NCI-H1694 (cell line): ENCODE results near the gene ETV3L.

Experiments used
- DNase-seq: peaks from one replicate; lab custom pipeline; 2025; lab: John Stamatoyannopoulos, UW

ETV3L gene

DNA sequence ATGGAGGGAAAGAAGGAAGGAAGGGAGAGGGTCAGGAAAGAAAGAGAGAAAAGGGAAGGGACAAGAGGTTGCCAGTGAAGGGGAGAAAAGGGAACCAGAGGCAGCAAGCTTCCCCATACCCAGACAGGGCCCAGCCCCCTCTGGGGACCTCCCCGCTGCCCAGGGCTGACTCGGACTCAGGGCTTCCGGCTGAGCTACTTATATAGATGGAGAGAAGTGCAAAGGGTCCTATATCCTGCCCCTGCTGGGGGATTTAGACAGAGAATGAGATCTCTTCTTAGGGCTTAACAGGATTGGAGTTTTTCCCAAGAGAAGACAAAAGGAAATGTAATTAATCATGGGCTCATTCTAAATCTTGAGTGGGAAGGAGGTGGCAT is at the start of gene ETV3L:
ETV3L (minus strand) TSS at position 176 of the 377 bp plus-strand sequence. CDS start 285 bp downstream, outside the sequence.
- DNase-seq, result no peak

- DNase-seq, result no peak
Observed at GRCh38 chr1:157147906-157148700, 48.5 kb upstream of the ETV3L start.

DNA sequence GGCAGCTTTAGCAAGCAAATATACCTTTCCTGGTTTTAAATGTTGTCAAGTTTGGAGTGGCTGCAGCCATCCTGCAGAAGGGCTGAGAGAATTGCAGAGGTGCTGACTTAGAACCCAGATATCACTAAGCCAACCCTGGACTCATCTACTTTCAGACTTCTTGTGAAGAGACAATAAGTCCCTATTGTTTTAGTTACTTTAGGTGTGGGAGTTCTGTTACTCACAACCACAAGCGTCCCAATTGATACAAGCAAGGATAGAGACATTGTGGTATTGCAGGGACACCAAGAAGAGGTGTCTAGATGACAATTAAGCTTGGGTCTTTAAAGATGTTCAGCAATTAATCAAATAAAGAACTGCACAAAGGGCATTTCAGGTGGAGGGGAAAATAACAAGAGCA is 47.4 kb upstream of the ETV3L start:
- DNase-seq, result no peak

DNA sequence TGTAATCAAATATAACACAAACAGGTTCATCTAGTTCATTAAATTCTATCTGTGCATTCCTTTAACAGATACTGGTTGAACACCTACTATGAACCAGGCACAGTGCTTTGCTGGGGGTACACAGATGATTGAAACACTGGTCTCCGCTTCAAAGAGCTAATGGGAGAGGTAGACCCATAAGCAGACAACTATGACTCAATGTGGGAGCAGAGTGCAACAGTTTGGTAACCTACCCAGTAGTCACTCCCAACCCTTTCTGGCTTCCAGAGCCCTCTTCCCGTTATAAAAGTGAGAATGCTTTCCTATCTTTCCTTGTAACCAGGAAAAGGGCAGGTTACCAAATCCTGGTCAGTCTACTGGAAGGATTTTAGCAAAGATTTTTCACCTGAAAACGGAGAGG is 46.6 kb upstream of the ETV3L start:
- no peak for DNase-seq

DNA sequence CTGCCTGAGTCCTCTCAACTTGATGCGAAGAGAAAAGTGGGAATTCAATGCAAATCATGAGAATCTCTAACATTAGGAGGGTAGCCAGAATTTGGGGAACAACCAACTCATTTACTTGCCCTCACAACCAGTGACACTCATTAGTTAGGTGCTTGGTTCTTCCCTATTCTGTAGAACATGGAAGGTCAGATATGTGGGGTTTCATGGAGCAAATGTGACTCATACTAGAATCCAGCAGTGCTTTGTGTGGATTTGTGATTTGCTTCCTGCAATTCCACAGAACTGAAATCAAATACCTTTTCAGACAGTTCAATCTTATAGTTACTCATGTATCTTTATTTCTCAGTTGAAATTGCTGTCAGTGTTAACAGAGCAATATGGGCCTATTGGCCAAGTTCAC is 45.5 kb upstream of the ETV3L start:
- no peak for DNase-seq

GRCh38 chr1:157144509-157144908 is 44.9 kb upstream of the ETV3L start:
- no peak for DNase-seq

DNA sequence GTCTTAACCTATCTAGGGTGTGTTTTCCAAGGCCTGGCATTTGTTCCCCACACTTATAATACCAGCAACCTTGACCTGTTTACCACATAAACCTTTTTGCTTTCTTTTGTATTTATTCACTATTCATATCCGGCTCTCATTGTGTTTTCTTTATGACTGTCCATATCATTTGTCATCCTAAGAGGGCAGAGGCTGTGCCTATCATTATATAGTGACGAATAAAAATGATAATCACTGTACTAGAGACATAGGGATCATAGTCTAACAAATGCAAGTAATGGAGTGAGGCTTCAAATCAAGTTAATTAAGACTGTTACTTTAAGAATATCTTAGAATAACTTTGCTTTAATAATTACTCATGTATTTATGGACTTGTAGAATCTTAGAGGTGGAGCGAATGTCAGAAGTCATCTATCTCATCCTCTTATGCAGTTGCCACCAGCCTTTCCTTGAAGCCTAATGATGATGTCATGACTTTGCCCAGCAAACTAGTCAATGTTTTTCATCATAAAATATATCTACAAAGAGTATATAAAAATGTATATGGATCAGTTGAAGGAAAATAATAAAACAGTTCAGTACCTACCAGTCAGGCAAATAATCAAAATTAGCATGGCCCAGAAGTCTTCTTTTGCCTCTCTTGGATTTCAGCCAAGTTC is 43.3 kb upstream of the ETV3L start:
- no peak for DNase-seq

- DNase-seq, result no peak
Observed at GRCh38 chr1:157142201-157142600, 42.6 kb upstream of the ETV3L start.

GRCh38 chr1:157141212-157141855 is 41.7 kb upstream of the ETV3L start:
- no peak for DNase-seq

GRCh38 chr1:157140063-157140588 is 40.5 kb upstream of the ETV3L start:
- DNase-seq, result no peak

DNA sequence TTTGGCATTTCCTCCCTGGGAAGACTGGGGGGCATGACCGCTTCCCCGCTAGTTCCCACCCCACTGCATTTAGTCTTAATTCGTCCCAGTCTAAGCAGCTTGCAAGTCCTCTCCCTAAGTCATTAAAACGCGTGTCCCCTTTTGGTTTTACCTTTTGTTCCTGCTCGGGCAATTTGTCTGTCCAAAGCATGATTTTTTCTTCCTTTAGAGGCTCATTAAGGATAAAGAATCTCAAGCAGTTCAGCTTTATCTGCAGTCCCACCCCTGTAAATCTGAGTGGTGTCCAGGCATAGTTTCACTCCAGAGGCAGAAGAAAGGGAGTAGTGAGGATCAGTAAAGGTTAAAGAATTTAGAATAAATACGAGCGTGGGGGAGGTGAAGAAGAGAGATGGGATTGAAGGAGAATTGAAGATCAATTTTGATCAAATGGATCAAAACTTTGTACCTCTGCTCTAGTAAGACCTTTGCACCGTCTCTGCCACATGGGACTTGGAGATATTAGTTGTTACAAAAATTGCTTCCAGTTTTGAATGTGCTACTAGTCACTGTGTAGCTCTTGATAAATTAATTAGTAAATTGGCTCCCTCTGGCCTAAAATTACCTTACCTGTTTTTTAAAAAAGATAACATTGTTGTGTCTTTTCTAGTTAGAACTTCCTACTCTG is 39.6 kb upstream of the ETV3L start:
- no peak for DNase-seq

- DNase-seq, result peak; percentile 75
Observed at GRCh38 chr1:157138220-157139051, 38.8 kb upstream of the ETV3L start, which contains the start of gene ETV3. Gene ETV3, minus strand, starts transcription at chr1:157138395. Its CDS starts 2,043 bp downstream, at chr1:157136352.

GRCh38 chr1:157137408-157138219 is 38.0 kb upstream of the ETV3L start:
- no peak for DNase-seq

DNA sequence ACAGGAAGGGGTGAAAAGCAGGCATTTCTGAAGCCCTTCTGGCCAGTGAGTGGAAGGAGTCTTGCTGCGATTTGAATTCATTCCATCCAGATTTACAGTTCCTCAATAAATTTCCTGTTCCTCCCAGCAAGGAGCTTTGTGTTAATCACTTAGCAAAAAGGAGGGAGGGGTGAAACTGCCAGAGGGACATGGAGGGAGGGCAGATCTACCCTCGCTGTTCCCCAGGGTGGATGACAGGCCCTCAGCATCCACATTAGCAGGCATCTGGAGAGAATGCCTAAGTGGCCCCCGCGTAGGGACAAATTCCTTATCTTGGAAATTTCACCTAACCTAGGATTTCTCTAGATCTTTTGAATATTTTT is 37.4 kb upstream of the ETV3L start:
- DNase-seq, result no peak

- no peak for DNase-seq
Observed at GRCh38 chr1:157136133-157136532, 36.5 kb upstream of the ETV3L start.

GRCh38 chr1:157135646-157136045 is 36.0 kb upstream of the ETV3L start:
- DNase-seq, result no peak

- no peak for DNase-seq
Observed at GRCh38 chr1:157135070-157135469, 35.5 kb upstream of the ETV3L start.

DNA sequence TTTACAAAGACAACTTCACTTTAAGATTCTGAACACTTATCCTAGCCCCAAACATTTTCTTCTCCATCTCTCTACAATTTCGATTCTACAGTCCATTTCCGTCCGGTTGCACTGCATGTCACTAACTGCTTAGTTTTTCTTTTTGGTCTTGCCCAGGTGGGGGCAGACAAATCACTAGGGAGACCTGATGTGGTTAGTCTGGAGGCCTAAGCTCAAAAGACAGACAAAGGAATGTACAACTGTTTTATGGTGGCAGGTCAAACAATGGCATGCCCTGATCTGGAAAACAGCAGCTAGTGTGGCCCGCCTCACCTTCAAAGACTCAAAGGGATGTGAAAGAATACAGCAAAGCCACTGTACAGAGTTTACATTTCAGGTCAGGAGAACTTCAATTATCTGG is 34.8 kb upstream of the ETV3L start:
- DNase-seq, result no peak

DNA sequence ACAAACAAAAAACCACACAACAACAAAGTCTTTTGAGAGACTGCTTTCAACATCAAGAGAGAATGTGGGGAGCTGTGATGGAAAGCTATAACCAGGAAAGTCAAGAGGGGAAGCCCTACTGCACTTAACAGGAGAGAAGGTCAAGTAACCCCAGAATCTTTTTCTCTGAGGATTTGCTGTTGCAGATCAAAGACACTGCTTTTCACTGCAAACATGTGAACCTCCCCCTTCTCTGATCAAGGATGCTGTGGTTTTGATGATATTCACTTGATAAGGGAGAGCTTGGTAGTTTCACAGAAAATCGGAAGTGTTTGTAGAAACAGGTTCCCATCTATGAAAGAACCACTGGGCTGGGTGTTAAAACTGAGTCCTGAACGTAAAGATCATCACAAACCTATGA is 33.8 kb upstream of the ETV3L start:
- DNase-seq, result no peak

DNA sequence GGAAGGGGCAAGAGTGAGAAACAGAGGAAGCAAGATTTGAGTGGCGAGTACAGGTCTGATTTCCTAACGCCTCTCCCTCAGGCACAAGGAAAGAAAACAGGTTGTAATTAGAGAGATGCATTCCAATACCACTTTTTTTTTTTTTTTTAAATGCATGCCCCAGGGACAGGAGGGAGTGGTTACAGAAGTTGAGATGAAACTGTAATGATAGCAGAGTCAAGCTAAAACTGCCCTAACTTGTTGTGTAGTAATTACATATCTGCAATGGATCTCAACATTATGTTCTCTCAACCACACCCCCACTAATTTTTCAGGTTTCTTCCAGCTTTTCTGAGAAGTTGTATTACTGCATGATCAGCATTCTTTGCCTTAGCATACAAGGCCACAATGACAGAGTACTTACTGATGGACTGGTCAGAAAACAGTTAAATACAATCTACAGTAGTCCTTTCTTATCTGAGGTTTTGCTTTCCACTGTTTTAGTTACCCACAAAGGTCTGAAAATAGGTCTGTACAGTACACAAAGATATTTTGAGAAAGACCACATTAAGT is 33.1 kb upstream of the ETV3L start:
- no peak for DNase-seq
